Measurements from ENCODE around the gene ZNF804A. TPM values are rescaled to one million over a fixed set of nuclear protein-coding genes. Genes with fewer than 3 reads are reported as not detected.

Gene ZNF804A
- total RNA-seq, 3 donors from 2014 or later = under 0.01 to 0.29 (median 0.16) TPM

DNA sequence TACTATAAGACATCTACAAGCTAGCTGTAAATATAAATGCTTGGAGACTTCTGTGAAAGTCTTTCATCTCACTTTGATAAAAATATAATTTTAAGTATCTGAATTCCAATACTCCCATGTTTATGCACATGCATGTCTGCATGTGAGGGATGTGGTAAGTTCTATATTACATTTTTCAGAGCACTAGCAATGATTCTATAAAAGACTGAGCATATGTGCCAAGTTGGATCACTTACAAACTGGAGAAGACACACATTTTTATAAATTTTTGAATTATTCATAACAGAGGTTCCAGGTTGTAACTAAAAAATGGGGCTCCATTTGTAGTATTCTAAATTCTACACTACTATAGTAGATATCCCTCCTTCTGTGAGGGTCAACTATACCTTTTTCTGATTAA lies 26.0 kb downstream of the ZNF804A start:
- H3K27ac ChIP-seq = no peak overlapping the region
- H3K36me3 ChIP-seq = no peaks in the 10 kb centered on the region
- no peak for DNase-seq (ENCODE audit: low spot score in 2 of 2)
- H3K9me3 ChIP-seq = no peaks in the 10 kb centered on the region
- no peak overlapping the region for H3K4me3 ChIP-seq
- no peak for TF ChIP-seq POLR2A (IDR thresholded peaks at IDR 0.05)
- TF ChIP-seq, protein P1, sequence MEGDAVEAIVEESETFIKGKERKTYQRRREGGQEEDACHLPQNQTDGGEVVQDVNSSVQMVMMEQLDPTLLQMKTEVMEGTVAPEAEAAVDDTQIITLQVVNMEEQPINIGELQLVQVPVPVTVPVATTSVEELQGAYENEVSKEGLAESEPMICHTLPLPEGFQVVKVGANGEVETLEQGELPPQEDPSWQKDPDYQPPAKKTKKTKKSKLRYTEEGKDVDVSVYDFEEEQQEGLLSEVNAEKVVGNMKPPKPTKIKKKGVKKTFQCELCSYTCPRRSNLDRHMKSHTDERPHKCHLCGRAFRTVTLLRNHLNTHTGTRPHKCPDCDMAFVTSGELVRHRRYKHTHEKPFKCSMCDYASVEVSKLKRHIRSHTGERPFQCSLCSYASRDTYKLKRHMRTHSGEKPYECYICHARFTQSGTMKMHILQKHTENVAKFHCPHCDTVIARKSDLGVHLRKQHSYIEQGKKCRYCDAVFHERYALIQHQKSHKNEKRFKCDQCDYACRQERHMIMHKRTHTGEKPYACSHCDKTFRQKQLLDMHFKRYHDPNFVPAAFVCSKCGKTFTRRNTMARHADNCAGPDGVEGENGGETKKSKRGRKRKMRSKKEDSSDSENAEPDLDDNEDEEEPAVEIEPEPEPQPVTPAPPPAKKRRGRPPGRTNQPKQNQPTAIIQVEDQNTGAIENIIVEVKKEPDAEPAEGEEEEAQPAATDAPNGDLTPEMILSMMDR (IDR thresholded peaks at IDR 0.05) = no peak
- TF ChIP-seq POLR2AphosphoS5 (IDR thresholded peaks at IDR 0.05) = no peak
- intact Hi-C loops (cut with DNase I; ENCODE audit: low total_unique reads) = no loop called here
- H3K4me1 ChIP-seq = no peaks in the 10 kb centered on the region
- H3K27me3 ChIP-seq = no peaks in the 10 kb centered on the region

DNA sequence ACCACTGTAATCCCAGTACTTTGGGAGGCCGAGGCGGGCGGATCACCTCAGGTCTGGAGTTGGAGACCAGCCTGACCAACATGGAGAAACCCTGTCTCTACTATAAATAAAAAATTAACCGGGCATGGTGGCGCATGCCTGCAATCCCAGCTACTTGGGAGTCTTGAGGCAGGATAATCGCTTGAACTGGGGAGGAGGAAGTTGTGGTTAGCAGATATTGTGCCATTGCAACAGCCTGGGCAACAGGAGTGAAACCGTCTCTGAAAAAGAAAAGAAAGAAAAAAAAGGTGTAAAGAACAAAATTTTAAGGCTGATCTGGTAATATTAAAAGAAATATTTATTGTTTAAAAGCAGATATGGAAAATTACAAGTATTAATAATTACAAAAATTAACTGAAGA lies 29.7 kb downstream of the ZNF804A start:
- no peak overlapping the region for H3K27ac ChIP-seq

DNA sequence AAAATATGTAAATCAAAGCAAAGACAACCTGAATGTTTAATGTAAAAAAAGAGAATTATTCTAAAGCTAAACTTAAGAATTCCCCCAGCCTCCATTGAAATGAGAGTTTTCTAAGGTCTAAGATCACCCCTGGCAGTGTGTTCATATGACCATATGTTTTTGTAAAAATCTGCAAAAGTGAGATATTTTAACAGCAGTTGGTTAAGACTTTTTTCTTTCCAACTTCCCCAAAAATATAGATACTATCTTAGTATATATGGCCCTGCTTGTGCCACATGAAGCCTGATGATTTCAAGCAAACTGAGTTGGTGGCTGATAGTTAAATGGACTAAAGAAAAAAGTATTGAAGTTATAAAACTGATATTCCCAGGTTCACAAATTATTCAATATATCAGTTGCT lies 35.4 kb downstream of the ZNF804A start:
- no peak for TF ChIP-seq POLR2AphosphoS5 (IDR thresholded peaks at IDR 0.05)
- TF ChIP-seq POLR2A (IDR thresholded peaks at IDR 0.05) = no peak
- TF ChIP-seq, protein P1 (IDR thresholded peaks at IDR 0.05) = no peak
- Histone ChIP-seq H3K9me3 (no peaks in the 10 kb centered on the region), H3K36me3 (no peaks in the 10 kb centered on the region), H3K27me3 (no peaks in the 10 kb centered on the region), H3K4me3 (no peak overlapping the region), H3K27ac (no peak overlapping the region), H3K4me1 (no peaks in the 10 kb centered on the region)
- DNase-seq (ENCODE audit: low spot score in 2 of 2) = no peak
- intact Hi-C loops (cut with DNase I; ENCODE audit: low total_unique reads) = no loop called here

More for the DNA sequence above, 29.7 kb downstream of the ZNF804A start:
- no peak for DNase-seq (ENCODE audit: low spot score in 2 of 2)
- Histone ChIP-seq H3K27me3 (no peaks in the 10 kb centered on the region), H3K4me1 (no peaks in the 10 kb centered on the region), H3K36me3 (no peaks in the 10 kb centered on the region), H3K9me3 (no peaks in the 10 kb centered on the region), H3K4me3 (no peak overlapping the region)
- intact Hi-C loops (cut with DNase I; ENCODE audit: low total_unique reads) = no loop called here
- TF ChIP-seq POLR2A (IDR thresholded peaks at IDR 0.05) (no peak), POLR2AphosphoS5 (IDR thresholded peaks at IDR 0.05) (no peak)
- TF ChIP-seq, protein P1 (IDR thresholded peaks at IDR 0.05) = no peak

DNA sequence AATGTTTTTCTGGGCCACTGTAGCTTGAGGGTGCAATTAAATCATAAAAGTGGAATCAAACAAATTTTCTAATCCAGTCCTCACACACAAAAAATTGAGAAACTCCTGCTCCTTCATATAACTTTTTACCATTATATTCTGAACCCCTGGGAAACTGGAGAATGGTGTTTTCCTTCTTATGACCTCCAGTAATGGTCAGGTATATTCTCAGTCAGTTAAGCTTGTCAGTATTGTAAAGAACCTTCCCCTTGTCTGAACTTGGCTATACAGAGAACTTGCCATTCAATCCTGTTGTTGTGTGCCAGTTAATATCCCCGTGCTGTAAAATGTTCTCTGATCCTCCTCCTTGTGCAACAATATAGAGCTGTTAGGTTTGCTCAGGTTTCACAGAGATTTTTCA lies 39.5 kb downstream of the ZNF804A start:
- TF ChIP-seq POLR2A (IDR thresholded peaks at IDR 0.05) (no peak), POLR2AphosphoS5 (IDR thresholded peaks at IDR 0.05) (no peak)
- TF ChIP-seq, protein P1 (IDR thresholded peaks at IDR 0.05) = no peak
- H3K27ac ChIP-seq = no peak overlapping the region
- no peaks in the 10 kb centered on the region for H3K27me3 ChIP-seq
- H3K4me3 ChIP-seq = no peak overlapping the region
- intact Hi-C loops (cut with DNase I; ENCODE audit: low total_unique reads) = no loop called here
- H3K4me1 ChIP-seq = no peaks in the 10 kb centered on the region
- no peaks in the 10 kb centered on the region for H3K36me3 ChIP-seq
- no peaks in the 10 kb centered on the region for H3K9me3 ChIP-seq
- DNase-seq (ENCODE audit: low spot score in 2 of 2) = no peak

DNA sequence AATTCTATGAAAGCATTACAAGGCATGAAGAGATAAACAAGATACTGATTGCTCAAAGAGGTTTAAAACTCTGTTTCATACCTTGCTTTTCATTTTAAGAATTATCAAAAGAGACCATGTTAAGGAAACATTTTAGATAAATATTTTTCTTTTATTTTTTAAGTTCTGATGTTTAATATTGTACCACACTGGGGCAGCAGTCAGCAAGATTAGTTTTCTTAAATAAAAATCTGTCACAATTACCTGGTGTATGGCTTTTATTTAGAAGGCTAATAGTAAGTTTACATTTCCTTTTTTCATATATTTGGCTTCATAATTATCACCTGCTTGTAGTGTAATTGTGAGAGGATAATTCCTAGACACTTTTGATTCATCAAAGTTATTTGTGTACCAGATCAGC lies 46.4 kb downstream of the ZNF804A start:
- intact Hi-C loops (cut with DNase I; ENCODE audit: low total_unique reads) = no loop called here
- no peaks in the 10 kb centered on the region for H3K27me3 ChIP-seq
- no peak overlapping the region for H3K4me3 ChIP-seq
- no peaks in the 10 kb centered on the region for H3K36me3 ChIP-seq
- no peaks in the 10 kb centered on the region for H3K9me3 ChIP-seq
- no peak overlapping the region for H3K27ac ChIP-seq
- TF ChIP-seq POLR2AphosphoS5 (IDR thresholded peaks at IDR 0.05) (no peak), POLR2A (IDR thresholded peaks at IDR 0.05) (no peak)
- TF ChIP-seq, protein P1 (IDR thresholded peaks at IDR 0.05) = no peak
- H3K4me1 ChIP-seq = no peaks in the 10 kb centered on the region
- DNase-seq (ENCODE audit: low spot score in 2 of 2) = no peak
